GM19324 (cell line): Measurements from ENCODE around the gene PDLIM7.

Experiments
- ATAC-seq: cut with Tn5 transposase; IDR thresholded peaks from one replicate; pipeline ENCODE4 v1.9.1; 2021; ENCODE audit warnings: mild to moderate bottlenecking, moderate library complexity; ENCODE audit not compliant: unreplicated experiment, low FRiP score

Gene PDLIM7

DNA sequence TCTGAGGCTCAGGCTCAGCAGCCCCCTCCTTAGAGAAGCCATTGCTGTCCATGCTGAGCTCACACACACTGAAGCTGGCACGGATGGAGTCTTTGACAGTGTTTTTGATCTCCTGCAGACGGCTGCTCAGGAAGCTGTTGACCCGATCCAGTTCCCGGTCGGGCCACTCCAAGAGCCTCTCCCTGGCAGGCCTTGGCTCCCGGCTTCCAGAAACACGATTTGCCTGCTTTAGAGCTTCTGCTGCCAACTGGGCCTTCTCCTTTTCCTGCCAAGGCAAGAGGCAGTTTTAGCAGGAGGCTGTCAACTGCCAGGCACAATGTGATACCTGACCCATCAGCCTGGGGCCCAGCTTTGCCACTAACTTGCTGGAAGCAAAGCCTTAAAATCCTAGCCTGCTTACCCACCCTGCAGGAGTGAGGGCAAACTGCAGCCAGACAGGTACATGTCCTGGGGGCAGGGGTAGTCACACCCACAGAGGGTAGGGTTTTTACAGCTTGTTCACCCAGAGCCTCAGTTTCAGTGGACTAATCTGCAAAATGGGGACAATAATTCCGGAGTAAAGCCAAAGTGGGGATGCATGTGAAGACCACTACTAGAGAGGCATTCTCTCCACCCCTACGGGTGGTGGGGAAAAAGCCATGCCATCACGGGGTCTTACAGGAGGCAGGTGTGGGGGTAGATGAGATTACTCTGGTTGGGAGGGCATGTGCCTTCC, 27.7 kb upstream of the PDLIM7 start:
- no peak for ATAC-seq

DNA sequence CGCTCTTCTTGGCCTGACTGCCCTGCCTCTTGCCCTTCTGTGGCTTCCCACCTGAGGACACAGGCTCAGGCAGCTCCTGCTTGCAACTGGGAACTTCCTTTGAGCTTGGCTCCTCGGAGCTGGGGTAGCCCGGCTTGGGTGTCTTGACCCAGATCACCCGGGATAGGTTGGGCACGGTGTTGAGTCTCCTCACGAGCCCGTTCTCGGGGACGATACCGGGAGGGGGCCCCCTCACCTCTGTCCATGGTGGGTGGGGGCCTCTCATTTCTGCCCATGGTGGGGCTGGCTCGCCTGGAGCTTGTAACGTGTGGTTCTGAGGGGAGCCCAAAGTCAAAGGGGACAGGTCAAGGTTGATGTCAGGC, 27.1 kb upstream of the PDLIM7 start:
- ATAC-seq = no peak

- no peak for ATAC-seq
Observed at GRCh38 chr5:177523711-177524538, 26.5 kb upstream of the PDLIM7 start.

GRCh38 chr5:177520916-177521513, 23.6 kb upstream of the PDLIM7 start:
- ATAC-seq = no peak

DNA sequence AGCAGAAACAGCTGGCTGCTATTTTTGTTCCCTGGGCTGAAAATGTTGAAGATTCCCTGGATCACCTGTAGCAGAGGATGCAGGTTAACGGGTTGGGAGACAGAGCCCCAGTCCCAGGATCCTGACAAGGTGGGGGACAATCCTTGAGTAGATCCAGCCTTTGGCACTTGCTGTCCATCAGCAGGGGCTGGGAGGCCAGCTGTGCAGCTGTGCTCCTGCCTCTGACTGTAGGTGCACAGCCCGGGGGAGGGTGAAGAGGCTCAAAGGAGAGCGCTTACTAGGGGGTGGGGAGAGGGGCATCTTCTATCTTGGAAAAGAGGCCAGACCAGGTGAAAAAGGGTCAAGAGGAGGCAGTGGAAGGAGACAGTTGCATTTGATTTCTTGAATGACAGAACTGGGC, 22.9 kb upstream of the PDLIM7 start:
- ATAC-seq = no peak

DNA sequence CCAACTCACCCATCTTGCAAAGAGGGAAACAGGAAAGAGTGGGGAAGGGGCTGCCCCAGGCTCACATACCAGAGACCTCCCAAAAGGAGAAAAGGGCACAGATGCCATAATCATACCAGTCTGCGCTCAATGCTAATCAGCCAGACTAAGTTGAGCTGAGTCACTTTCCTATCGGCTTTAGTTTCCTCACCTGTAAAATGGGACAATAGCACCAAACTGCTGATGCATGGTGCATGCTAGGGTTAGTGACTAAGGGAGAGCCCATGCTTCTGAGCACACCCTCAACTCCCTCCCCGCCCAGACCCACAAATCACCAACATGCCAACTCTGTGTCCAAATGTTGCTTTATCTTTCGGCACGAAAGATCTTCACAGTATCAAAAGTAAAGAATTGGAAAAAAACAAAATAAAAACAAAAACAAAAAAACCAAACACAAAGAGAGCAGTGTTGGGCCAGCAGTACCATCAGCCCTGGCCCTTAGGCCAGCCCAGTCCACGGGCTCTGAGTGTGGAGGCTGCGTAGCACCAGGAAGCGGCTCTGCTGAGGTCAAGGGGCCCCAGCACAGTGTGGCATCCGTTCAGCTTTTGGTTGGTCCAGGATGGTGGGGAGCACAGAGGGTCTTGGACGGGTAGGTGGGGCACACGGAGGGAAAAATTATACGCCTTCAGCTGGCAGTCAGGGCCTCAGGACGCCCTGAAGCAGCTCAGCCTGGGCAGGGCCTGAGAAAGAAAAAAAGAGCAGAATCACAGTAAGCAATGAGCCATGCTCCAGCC, 22.2 kb upstream of the PDLIM7 start:
- ATAC-seq = no peak

DNA sequence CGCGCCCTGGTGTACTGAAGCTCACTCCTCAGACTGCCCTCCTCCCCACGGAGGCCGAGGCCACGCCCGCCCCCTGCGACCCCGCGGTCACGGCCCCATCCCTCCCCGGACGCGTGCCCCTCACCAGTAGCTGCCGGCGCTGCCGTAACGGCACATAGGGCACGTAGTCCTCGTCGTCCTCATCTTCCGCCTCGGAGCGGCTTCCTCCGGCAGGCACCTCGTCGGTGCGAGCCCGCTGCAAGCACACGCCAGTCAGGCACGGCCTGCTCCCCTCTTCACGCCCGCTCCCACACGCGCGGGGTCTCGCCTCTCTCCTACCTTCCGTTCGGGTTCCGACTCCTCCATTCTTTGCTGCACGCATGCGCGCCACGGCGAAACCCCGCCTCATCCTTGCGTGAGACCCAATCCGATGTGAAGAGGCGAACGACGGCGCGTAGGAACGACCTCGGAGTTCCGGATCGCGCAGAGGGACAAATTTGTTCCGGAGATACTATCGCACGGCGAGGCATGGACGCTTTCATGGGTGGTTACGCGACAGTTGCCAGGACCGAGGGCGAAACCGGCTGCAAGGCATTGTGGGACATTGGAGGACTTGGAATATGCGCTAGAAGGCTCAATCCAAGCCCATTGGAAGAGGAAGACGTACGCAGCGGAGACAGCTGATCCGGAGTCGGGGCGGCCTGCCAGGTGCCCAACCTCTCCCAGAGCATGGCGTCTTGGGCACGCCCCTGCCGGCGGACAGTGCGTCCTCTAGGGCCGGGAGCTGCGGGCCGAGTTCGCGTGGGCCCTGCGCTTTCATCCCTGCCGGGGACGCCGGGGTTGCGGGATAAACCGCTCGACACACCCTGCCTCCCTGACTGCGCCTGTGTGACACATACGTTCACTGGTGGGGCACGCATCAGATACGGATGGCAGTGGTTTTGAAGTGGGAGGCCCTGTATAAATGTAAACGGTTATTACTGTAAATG, 19.5 kb upstream of the PDLIM7 start, which contains the start of gene DDX41:
DDX41 (minus strand) TSS at position 361 of the 968 bp plus-strand sequence; CDS start at position 345, 16 bp downstream.
- ATAC-seq = peak; percentile 83

- ATAC-seq = no peak
Observed at GRCh38 chr5:177515580-177515979, 18.2 kb upstream of the PDLIM7 start.

GRCh38 chr5:177514541-177514940, 17.1 kb upstream of the PDLIM7 start:
- ATAC-seq = no peak

GRCh38 chr5:177513500-177513899, 16.1 kb upstream of the PDLIM7 start:
- ATAC-seq = no peak

GRCh38 chr5:177512736-177513380, 15.5 kb upstream of the PDLIM7 start:
- no peak for ATAC-seq

DNA sequence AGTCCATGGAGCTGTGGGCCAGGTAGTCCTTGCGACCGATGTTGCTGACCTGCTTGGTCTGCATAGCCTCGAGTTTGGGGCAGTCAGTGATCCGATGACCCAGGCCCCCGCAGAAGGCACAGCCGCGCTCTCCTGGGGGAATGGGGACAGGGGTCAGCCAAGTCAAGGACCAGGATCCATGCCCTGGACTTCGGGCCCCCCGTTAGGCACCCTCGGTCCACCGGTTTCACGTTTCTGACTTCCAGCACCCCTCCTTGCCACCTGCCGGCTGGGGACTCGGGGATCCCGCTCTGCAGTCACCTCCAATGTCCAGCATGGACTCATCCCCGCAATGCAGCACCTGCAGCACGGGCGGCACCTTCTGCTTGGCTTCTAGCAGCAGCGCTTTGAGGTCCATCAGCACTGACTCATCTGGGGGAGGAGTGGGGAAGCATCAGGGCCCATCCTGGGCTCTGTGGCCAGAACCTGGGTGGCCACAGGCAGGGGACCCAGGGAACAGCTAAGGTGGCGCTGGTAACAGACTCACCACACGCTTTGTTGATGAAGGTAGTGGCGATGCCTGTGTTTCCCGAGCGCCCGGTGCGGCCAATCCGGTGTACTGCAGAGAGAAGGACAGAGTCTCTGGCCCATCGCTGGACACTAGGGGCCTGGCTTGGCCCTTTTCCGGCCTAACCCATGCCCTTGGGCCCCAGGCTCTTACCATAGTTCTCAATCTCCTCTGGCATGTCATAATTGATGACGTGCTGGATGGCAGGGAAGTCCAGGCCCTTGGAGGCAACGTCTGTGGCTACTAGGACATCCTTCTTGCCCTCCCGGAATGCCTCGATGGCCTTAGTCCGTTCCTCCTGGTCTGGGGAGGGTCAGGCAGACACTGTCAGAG, 14.6 kb upstream of the PDLIM7 start:
- no peak for ATAC-seq

DNA sequence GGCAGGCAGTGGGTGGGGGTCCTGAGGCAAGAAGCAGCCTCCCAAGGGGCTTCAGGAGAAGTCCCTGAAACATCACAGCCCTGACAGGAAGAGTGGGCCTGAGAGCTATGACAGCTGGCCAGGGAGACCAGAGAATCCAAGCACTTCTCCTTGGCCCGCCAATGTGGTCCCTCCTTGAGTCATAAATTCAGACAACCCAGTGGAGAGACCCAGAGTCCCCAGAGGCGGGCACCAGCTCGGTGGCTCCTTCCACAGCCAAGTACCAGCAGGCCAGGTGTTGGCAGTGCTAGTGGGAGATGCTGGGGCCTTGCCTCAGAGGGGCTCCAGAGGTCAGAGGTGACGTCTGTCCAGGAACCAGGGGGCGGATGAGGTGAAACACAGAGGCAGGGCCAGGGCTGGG, 13.8 kb upstream of the PDLIM7 start:
- ATAC-seq = no peak

DNA sequence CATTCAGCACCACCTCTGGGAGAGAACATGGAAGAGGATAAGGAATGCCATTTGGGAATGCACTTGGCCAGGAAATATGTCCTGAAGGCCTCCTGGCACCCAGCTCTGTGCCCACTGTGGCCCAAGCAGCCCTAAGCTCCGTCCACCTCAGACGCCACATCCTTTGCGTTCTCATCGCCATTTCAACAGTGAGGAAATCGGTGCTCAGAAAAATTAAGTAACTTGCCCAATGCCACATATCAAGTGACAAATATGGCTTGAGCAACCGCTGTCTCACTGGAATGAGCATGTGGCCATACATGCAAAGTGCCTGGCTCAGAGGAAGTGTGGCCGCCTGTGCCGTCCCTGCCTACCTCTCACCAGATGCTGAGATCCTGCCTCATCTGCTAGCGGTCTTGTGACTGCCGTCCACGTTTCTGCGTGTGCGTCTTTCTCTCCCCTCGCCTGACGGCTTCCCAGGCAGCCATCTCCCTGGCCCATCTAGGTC, 13.2 kb upstream of the PDLIM7 start:
- ATAC-seq = peak; percentile 29

GRCh38 chr5:177509991-177510566, 12.7 kb upstream of the PDLIM7 start:
- peak; percentile 28 for ATAC-seq

DNA sequence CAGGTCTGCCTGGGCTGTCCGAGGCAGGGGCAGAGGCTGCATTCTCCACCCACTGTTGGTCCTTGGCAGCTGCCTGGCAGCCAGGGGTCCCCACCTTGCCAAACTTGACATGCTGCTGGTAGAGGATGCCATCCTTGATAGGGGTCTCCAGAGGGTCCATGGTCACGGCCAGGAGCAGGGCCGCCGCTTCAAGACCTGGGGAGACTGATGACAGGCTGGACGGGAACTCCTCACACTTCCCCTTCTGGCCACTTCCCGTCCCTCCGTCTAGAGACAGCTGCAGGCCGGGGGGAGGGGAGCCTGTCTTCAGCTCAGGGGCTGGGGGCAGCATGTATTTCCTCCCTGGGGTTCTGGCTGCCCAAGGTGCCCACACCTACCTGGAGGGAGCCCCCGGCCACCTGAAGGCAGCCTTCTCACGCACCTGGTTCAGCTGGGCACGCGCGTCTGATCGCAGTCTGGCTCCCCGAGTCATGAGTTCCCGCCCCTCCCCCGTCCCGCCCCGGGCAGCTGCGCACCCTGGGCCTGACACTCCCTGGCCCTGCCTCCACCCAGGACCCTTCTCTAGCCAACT, 12.1 kb upstream of the PDLIM7 start, which contains the start of gene DOK3:
DOK3 (minus strand) TSS at position 446 of the 571 bp plus-strand sequence; CDS start at position 160, 286 bp downstream.
- peak; percentile 32 for ATAC-seq

- ATAC-seq = peak; percentile 32
Observed at GRCh38 chr5:177508837-177509236, 11.4 kb upstream of the PDLIM7 start.
